GM23338 (cell line): ENCODE results near the gene RPL31. TPM values are rescaled to one million over a fixed set of nuclear protein-coding genes. Genes with fewer than 3 reads are reported as not detected.

ENCODE experiments used
- ATAC-seq: fragments of 200-7000 bp; cut with Tn5 transposase; 3 replicates; pipeline ENCODE4 v1.9.1; 2020
- DNase-seq: peaks from one replicate; pipeline ENCODE4 v3.0.0-alpha.2; 2015; ENCODE audit warnings: low spot score
- H2AFZ ChIP-seq: fragments of 200-600 bp; sonication (generic); 2 replicates; pipeline ENCODE4 v1.8.0; 2016; ENCODE audit warnings: antibody characterized with exemption, mild to moderate bottlenecking, moderate library complexity
- H3F3A ChIP-seq: fragments of 200-600 bp; sonication (generic); replicated peaks from 2 replicates; pipeline ENCODE4 v1.8.0; 2017; ENCODE audit warnings: antibody characterized with exemption, mixed run types, low read depth
- H3K27ac ChIP-seq: fragments of 200-600 bp; sonication (generic); 2 replicates; pipeline ENCODE4 v1.6.1; 2016; ENCODE audit warnings: low read depth
- H3K27me3 ChIP-seq: fragments of 200-600 bp; sonication (generic); 2 replicates; pipeline ENCODE4 v1.8.0; 2016; ENCODE audit warnings: mild to moderate bottlenecking, mixed run types, moderate library complexity; ENCODE audit not compliant: insufficient read depth
- H3K36me3 ChIP-seq: fragments of 200-600 bp; sonication (generic); 2 replicates; pipeline ENCODE4 v1.8.0; 2016; ENCODE audit warnings: mild to moderate bottlenecking; ENCODE audit not compliant: insufficient read depth
- H3K4me1 ChIP-seq: fragments of 200-600 bp; sonication (generic); 2 replicates; pipeline ENCODE4 v1.8.0; 2016; ENCODE audit warnings: mild to moderate bottlenecking, moderate library complexity; ENCODE audit not compliant: insufficient read depth
- H3K4me2 ChIP-seq: fragments of 200-600 bp; sonication (generic); 2 replicates; pipeline ENCODE4 v1.7.1; 2017; ENCODE audit warnings: mixed run types
- H3K4me3 ChIP-seq: fragments of 200-600 bp; sonication (generic); 2 replicates; pipeline ENCODE4 v1.6.1; 2016; ENCODE audit warnings: mixed run types
- H3K79me2 ChIP-seq: fragments of 200-600 bp; sonication (generic); replicated peaks from 2 replicates; pipeline ENCODE4 v1.8.0; 2017; ENCODE audit warnings: mild to moderate bottlenecking; ENCODE audit not compliant: insufficient read depth
- H3K9me2 ChIP-seq: fragments of 200-600 bp; sonication (generic); 2 replicates; pipeline ENCODE4 v1.8.0; 2017; ENCODE audit not compliant: insufficient read depth
- H4K20me1 ChIP-seq: fragments of 200-600 bp; sonication (generic); replicated peaks from 2 replicates; pipeline ENCODE4 v1.8.0; 2017; ENCODE audit warnings: mild to moderate bottlenecking; ENCODE audit not compliant: insufficient read depth
- H3K27ac Mint-ChIP-seq: 2 replicates; pipeline ENCODE4 v1.8.0; 2020; ENCODE audit warnings: inconsistent platforms, mild to moderate bottlenecking, moderate library complexity, mixed read lengths
- H3K27me3 Mint-ChIP-seq: 3 replicates; pipeline ENCODE4 v1.8.0; 2022; ENCODE audit warnings: low read depth, mild to moderate bottlenecking, moderate library complexity, mixed read lengths, inconsistent platforms; ENCODE audit not compliant: insufficient read depth, poor library complexity
- H3K36me3 Mint-ChIP-seq: 3 replicates; pipeline ENCODE4 v1.8.0; 2021; ENCODE audit warnings: low read depth, mild to moderate bottlenecking, inconsistent platforms, moderate library complexity, mixed read lengths
- H3K4me1 Mint-ChIP-seq: 3 replicates; pipeline ENCODE4 v1.8.0; 2020; ENCODE audit warnings: mild to moderate bottlenecking, inconsistent platforms, mixed read lengths
- H3K4me3 Mint-ChIP-seq: 3 replicates; pipeline ENCODE4 v1.8.0; 2021; ENCODE audit warnings: moderate library complexity, mild to moderate bottlenecking, inconsistent platforms, mixed read lengths
- H3K9me3 Mint-ChIP-seq: 3 replicates; pipeline ENCODE4 v1.8.0; 2020; ENCODE audit warnings: moderate library complexity, mild to moderate bottlenecking, inconsistent platforms, mixed read lengths
- CREB1 ChIP-seq: fragments of 250-450 bp; sonication (Bioruptor Pico); IDR thresholded peaks from 2 replicates; pipeline ENCODE4 v1.5.0; 2020; ENCODE audit warnings: low read depth, mild to moderate bottlenecking, moderate library complexity
- CTCF ChIP-seq, 2 experiments: fragments of 200-600 bp in 1 of 2; sonication (generic) in 1 of 2; conservative IDR thresholded peaks; 2 replicates each; pipeline versions ENCODE4 v1.5.1 to v1.6.1; 2016 to 2017; ENCODE audit warnings: antibody characterized with exemption in 2 of 2, low read depth in 2 of 2, mild to moderate bottlenecking in 2 of 2, moderate library complexity in 1 of 2
- ETS1 ChIP-seq: IDR thresholded peaks from 2 replicates; pipeline ENCODE4 v1.6.1; 2016; ENCODE audit warnings: antibody characterized with exemption
- EZH2 ChIP-seq: fragments of 200-600 bp; sonication (generic); IDR thresholded peaks from one replicate; pipeline ENCODE4 v1.8.0; 2017; ENCODE audit warnings: antibody characterized with exemption, mild to moderate bottlenecking, low read depth; ENCODE audit not compliant: unreplicated experiment
- EZH2phosphoT487 ChIP-seq: fragments of 200-600 bp; sonication (generic); IDR thresholded peaks from one replicate; pipeline ENCODE4 v1.8.1; 2018; ENCODE audit warnings: antibody characterized with exemption; ENCODE audit not compliant: unreplicated experiment
- JUNB ChIP-seq: IDR thresholded peaks from one replicate; pipeline ENCODE4 v1.6.1; 2016; ENCODE audit warnings: antibody characterized with exemption; ENCODE audit not compliant: unreplicated experiment
- NANOG ChIP-seq: IDR thresholded peaks from 2 replicates; pipeline ENCODE4 v1.6.1; 2016; ENCODE audit warnings: antibody characterized with exemption, borderline replicate concordance
- POLR2AphosphoS5 ChIP-seq: IDR thresholded peaks from 2 replicates; pipeline ENCODE4 v1.6.1; 2016; ENCODE audit warnings: antibody characterized with exemption, low read depth
- REST ChIP-seq: IDR thresholded peaks from one replicate; pipeline ENCODE4 v1.6.1; 2018; ENCODE audit warnings: antibody characterized with exemption; ENCODE audit not compliant: unreplicated experiment
- STAT1 ChIP-seq: IDR thresholded peaks from one replicate; pipeline ENCODE4 v1.6.1; 2016; ENCODE audit warnings: antibody characterized with exemption; ENCODE audit not compliant: unreplicated experiment
- ZNF114 ChIP-seq: fragments of 250-450 bp; sonication (Bioruptor Pico); IDR thresholded peaks from 2 replicates; pipeline ENCODE4 v1.5.0; 2020; ENCODE audit warnings: mild to moderate bottlenecking, moderate library complexity
- ZNF331 ChIP-seq: fragments of 250-450 bp; sonication (Bioruptor Pico); IDR thresholded peaks from 2 replicates; pipeline ENCODE4 v1.5.0; 2020; ENCODE audit warnings: low read depth, mild to moderate bottlenecking, moderate library complexity
- ZNF462 ChIP-seq: fragments of 250-450 bp; sonication (Bioruptor Pico); IDR thresholded peaks from 2 replicates; pipeline ENCODE4 v1.5.0; 2020; ENCODE audit warnings: mild to moderate bottlenecking, moderate library complexity
- polyA plus RNA-seq: library from polyadenylated mRNA; unstranded; fragments of >200 nt; fragmentation: Nextera tagmentation; extraction: Ambion mirVana; gene quantifications from 2 replicates; pipeline ENCODE4 v1.2.1, GENCODE V29; 2016
- total RNA-seq: library from RNA; depleted of rRNA; stranded (reverse); fragments of >200 nt; shearing (Covaris generic); gene quantifications from 2 replicates; pipeline ENCODE4 v1.2.3, GENCODE V29; 2014

Gene RPL31
- total and polyA plus RNA-seq, 2 experiments from 2014 or later: 819 to 3,213 TPM

- no peaks in the 10 kb centered on the region for H3K79me2 ChIP-seq
- H3F3A ChIP-seq: no peaks in the 10 kb centered on the region
- Mint-ChIP-seq H3K4me1 (peaks cover 22% of the 10 kb centered on the region), H3K4me3 (no peak overlapping the region), H3K27ac (no peak overlapping the region), H3K36me3 (no peaks in the 10 kb centered on the region), H3K9me3 (no peaks in the 10 kb centered on the region), H3K27me3 (peaks cover 2% of the 10 kb centered on the region)
- peak; percentile 56 for DNase-seq
- no peak overlapping the region for H3K4me3 ChIP-seq
- no peak overlapping the region for H3K4me2 ChIP-seq
- no peak for ATAC-seq
- H2AFZ ChIP-seq: no peak overlapping the region
- H3K4me1 ChIP-seq: peaks cover 6% of the 10 kb centered on the region; the same call in 1 of the 2 replicates
- no peaks in the 10 kb centered on the region for H3K27me3 ChIP-seq
- TF ChIP-seq STAT1: no peak
- no peak for TF ChIP-seq ZNF331
- no peak for TF ChIP-seq ZNF114 (CRISPR knock-in tag)
- no peak for TF ChIP-seq JUNB
- no peak for TF ChIP-seq CTCF (conservative IDR thresholded peaks at IDR 0.05; ENCODE audit: low read depth in 2 of 2)
- no peak for TF ChIP-seq NANOG
- no peak for TF ChIP-seq REST
- TF ChIP-seq EZH2phosphoT487: no peak
- TF ChIP-seq POLR2AphosphoS5: no peak
- TF ChIP-seq CREB1 (CRISPR knock-in tag): no peak
- TF ChIP-seq EZH2: no peak
- TF ChIP-seq ETS1: no peak
- TF ChIP-seq ZNF462 (CRISPR knock-in tag): no peak
- H3K27ac ChIP-seq: no peak overlapping the region
- H3K36me3 ChIP-seq: no peaks in the 10 kb centered on the region; the same call in 1 of the 2 replicates
- no peaks in the 10 kb centered on the region for H4K20me1 ChIP-seq
- H3K9me2 ChIP-seq: no peaks in the 10 kb centered on the region
Observed at GRCh38 chr2:100980046-100980445, 22.0 kb upstream of the RPL31 start.
